ENCODE measurements around the gene SLC9A8.

DNA sequence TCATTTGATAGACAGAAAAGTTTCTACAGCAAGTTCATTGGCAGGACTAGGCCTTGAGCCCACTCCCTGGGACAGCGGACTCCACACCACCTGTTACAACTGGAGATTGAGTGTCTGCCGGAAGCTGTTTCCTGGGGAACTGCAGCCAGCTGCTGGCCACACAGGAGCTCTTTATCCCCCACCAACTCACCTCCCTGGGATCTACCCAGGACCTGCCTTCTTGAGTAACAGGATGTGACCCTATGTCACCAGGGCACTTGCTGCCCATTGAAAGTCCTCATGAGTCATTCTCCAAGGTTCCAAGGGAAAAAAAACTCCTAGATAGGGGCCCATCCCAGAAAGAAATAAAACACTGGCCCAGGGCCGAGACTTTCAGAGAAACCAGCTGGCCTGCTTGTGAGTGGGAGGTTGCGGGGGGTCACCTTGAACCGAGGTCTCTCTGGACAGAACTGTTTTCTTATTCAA lies 37.4 kb upstream of the SLC9A8 start:
- no peak for TF ChIP-seq CTCF (IDR thresholded peaks at IDR 0.05)
- TF ChIP-seq EZH2 (IDR thresholded peaks at IDR 0.05; ENCODE audit: borderline replicate concordance, insufficient read depth, low read depth, low read length, poor library complexity, severe bottlenecking): no peak

Data from B cell (primary cell).